K562 treated with DMSO at 1 percent for 4 hours (cell line): Measurements from ENCODE around the gene TACO1. TPM values are rescaled to one million over a fixed set of nuclear protein-coding genes. Genes with fewer than 3 reads are reported as not detected.

Experiments used
- total RNA-seq: library from RNA; unstranded; fragments of 300-600 nt; gene quantifications from 2 replicates; pipeline ENCODE4 v1.2.3, GENCODE V29; 2022; ENCODE audit not compliant: insufficient read depth

TACO1 gene
- 30.2 and 30.4 TPM in 2 replicates for total RNA-seq

GRCh38 chr17:63600569-63601438 lies at the start of gene TACO1:
Gene TACO1 (plus strand): TSS chr17:63600895. CDS start chr17:63601084, 189 bp downstream.

GRCh38 chr17:63621684-63622573 lies 21.2 kb downstream of the TACO1 start, which contains the start of gene MAP3K3:
Gene MAP3K3 (plus strand): TSS chr17:63622417. CDS start chr17:63622760, 343 bp downstream.

Other genes starting within 250 kb of the TACO1 start
- 38.6 and 39.6 TPM in 2 replicates for gene CYB561, start 154.6 kb upstream of the TACO1 start, total RNA-seq
- 0.79 and 2.8 TPM in 2 replicates for gene ACE, start 123.8 kb upstream of the TACO1 start, total RNA-seq
- gene KCNH6, start 77.5 kb upstream of the TACO1 start, total RNA-seq: not detected in 2 replicates
- gene DCAF7, start 50.4 kb upstream of the TACO1 start, total RNA-seq: 100 and 102 TPM in 2 replicates
- 16.7 and 21.2 TPM in 2 replicates for gene MAP3K3, start 21.5 kb downstream of the TACO1 start, total RNA-seq
- gene LIMD2, start 99.2 kb downstream of the TACO1 start, total RNA-seq: 3.0 and 4.6 TPM in 2 replicates
- 20.0 TPM in 2 replicates for gene STRADA, start 140.9 kb downstream of the TACO1 start, total RNA-seq
- 66.7 and 82.7 TPM in 2 replicates for gene CCDC47, start 172.7 kb downstream of the TACO1 start, total RNA-seq
- gene DDX42, start 173.3 kb downstream of the TACO1 start, total RNA-seq: 43.1 and 51.5 TPM in 2 replicates
- gene PSMC5, start 226.5 kb downstream of the TACO1 start, total RNA-seq: 157 and 167 TPM in 2 replicates
- gene FTSJ3, start 226.8 kb downstream of the TACO1 start, total RNA-seq: 22.9 and 28.7 TPM in 2 replicates
- 85.6 and 99.0 TPM in 2 replicates for gene SMARCD2, start 241.8 kb downstream of the TACO1 start, total RNA-seq